ENCODE data around the gene TMEM187.

- TF ChIP-seq POLR2A (IDR thresholded peaks at IDR 0.05) = no peak
- TF ChIP-seq, protein P1, sequence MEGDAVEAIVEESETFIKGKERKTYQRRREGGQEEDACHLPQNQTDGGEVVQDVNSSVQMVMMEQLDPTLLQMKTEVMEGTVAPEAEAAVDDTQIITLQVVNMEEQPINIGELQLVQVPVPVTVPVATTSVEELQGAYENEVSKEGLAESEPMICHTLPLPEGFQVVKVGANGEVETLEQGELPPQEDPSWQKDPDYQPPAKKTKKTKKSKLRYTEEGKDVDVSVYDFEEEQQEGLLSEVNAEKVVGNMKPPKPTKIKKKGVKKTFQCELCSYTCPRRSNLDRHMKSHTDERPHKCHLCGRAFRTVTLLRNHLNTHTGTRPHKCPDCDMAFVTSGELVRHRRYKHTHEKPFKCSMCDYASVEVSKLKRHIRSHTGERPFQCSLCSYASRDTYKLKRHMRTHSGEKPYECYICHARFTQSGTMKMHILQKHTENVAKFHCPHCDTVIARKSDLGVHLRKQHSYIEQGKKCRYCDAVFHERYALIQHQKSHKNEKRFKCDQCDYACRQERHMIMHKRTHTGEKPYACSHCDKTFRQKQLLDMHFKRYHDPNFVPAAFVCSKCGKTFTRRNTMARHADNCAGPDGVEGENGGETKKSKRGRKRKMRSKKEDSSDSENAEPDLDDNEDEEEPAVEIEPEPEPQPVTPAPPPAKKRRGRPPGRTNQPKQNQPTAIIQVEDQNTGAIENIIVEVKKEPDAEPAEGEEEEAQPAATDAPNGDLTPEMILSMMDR (IDR thresholded peaks at IDR 0.05) = no peak
Measured at GRCh38 chrX:154012336-154012991, 39.9 kb downstream of the TMEM187 start.

Data from thyroid gland (tissue), 4 donors.